ENCODE measurements around the gene ANKRD23. TPM values are rescaled to one million over a fixed set of nuclear protein-coding genes. Genes with fewer than 3 reads are reported as not detected.

The ANKRD23 gene
- total RNA-seq, 4 donors from 2014 or later = 1.4 to 4.4 (median 1.8) TPM

DNA sequence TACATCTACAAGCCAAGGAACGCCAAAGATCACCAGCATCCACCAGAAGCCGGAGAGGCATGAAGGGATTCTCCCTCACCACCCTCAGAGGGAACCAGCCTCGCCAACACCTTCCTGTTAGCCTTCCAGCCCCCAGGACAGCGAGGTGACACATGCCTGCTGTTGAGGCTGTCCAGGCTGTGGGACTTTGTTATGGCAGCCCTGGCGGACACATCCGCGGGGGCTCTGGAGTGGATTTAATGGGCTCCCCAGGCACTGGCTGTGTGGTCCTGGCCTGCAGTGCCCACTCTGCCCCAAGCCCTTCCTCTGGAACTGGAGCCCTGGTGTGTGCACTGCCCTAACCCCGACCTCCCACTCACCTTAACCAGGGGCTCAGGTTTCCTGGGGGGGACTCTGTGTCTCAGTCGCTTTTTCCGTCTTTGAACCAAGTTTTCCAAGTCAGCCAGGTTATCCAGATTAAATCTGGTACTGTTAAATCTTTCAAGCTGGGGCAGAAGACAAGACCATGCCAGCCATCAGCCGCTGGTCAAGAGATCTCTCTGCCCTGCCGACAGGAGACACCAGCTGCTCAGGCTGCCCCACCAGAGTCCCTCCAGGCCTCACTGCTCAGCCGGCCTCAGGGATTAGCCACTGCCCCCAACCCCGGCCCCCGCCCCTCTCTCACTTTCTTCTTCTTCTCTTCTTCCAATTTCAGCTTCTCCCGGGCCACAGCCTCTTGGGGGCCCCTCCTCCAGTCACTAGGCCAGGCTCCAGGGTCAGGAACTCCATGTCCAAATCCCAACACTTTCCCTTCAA, 1.9 kb downstream of the ANKRD23 start:
- no peak for DNase-seq (ENCODE audit: low spot score)
- no peak for ATAC-seq (ENCODE audit: low FRiP score)
- TF ChIP-seq, protein P1, sequence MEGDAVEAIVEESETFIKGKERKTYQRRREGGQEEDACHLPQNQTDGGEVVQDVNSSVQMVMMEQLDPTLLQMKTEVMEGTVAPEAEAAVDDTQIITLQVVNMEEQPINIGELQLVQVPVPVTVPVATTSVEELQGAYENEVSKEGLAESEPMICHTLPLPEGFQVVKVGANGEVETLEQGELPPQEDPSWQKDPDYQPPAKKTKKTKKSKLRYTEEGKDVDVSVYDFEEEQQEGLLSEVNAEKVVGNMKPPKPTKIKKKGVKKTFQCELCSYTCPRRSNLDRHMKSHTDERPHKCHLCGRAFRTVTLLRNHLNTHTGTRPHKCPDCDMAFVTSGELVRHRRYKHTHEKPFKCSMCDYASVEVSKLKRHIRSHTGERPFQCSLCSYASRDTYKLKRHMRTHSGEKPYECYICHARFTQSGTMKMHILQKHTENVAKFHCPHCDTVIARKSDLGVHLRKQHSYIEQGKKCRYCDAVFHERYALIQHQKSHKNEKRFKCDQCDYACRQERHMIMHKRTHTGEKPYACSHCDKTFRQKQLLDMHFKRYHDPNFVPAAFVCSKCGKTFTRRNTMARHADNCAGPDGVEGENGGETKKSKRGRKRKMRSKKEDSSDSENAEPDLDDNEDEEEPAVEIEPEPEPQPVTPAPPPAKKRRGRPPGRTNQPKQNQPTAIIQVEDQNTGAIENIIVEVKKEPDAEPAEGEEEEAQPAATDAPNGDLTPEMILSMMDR (IDR thresholded peaks at IDR 0.05) = no peak

DNA sequence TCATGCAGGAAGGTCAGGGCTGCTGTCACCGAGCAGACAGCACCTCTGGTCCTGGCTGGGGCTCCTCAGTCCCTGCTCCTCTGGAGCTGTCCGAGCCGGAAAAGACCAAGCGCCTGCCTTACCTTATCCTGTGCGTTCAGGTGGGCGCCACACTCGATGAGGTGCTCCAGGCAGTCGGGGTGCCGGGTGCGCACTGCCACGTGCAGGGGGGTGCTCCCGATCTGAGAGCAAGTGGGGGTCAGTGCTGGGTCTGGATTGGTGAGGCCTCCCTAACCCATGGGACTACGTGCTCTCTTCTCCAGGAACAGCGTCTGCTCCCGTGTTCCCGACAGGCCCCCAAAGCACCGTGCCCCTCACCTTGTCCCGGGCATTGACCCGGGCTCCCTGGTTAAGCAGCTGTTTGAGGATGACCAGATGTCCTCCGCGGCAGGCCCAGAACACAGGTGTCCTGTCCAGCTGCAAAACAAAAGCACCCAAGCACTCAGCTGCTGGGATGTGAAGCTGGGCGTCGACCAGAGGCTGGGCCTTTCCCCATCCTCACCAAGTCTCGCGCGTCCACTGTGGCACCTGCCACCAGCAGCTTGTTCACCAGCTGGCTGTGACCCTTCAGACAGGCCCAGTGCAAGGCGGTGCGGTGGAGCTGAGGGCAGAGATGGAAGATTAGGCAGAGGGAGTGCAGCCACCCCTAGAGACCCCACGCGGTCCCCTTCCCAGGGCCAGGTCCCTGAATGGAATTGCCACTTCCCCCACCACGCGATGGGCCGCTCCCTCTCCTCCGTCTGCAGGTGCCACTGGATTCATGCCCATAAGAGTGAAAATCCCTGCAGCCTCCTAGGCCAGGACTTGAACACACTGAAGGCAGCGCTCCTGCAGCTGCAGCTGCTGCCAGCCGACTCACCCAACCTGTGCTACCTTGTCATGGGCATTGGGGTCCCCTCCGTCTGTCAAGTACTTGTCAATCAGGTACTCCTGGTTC, 3.7 kb downstream of the ANKRD23 start:
- TF ChIP-seq, protein P1 (IDR thresholded peaks at IDR 0.05) = no peak
- no peak for ATAC-seq (ENCODE audit: low FRiP score)

DNA sequence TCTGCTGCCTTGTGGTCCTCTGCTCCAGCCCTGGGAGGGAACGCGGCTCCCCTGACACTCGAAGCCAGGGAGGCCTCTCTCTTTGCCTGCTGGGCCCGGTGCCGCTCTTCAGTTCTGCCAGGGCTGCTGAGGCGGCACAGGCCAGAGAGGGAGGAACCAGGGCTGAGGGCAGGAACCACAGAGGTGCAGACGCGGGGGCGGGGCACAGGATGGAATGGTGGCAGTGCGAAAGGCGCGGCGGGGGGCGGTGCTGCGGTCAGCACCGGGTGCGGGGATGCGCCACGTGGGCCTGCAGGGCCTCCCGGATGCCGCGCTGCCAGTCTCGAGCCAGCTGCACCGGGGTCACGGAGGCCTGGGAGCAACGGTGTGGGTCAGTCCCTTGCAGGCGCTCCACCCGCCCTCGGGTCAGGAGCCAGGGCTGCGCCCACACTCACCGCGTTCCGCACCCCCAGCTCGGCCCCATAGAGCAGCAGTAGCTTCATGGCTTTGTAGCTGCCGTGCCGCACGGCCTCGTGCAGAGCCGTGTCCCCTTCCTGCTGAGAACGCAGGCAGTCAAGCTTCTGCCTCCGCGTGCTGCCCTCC, 4.4 kb downstream of the ANKRD23 start:
- TF ChIP-seq, protein P1 (IDR thresholded peaks at IDR 0.05) = no peak
- no peak for DNase-seq (ENCODE audit: low spot score)
- ATAC-seq (ENCODE audit: low FRiP score) = peak; percentile 87

More for the DNA sequence above, 3.7 kb downstream of the ANKRD23 start:
- no peak for DNase-seq (ENCODE audit: low spot score)

DNA sequence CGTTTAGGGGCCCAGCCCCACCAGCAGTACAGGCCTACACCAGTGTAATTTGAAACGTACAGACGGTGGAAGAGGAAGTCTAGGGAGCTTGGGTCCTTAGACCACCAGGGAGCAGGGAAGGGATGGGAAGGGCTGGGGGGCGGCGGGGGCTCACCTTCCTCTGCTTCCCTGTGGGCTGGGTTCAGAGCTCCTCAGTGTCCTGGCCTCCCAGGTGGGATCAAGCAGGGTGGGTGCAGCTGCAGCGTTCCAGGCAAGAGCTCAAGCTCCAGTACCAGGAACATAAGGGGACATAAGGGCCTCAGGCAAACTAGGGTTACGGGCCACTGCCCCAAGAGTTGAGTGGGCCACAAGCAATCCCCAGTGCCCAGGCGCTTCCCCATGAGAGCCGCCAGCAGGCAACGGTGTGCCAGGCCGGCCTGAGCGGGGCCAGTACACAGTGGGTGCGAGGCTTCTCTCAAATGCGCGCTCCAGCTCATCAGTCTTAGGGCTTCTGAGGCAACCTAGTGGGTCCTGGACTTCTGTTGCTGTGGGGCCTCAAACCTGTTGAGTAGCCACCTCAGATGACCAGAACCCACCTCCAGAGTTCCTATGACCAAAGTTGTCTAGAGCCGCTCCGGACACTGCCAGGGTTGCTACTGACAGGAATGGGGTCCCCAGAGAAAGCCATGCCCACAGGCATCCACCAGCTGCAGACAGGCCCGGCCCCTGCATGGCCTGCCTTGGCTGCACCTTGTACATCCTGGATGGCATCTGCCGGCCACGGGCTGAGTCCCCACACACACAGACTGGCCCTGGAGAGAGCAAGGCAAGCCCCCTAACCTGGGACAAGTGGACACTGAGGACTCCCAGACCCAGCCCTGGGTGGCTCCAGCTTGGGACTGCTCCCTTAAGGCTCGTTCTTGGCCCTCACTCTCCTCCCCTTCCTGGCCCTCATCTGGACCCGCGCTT, 5.2 kb downstream of the ANKRD23 start:
- peak; percentile 8 for ATAC-seq (ENCODE audit: low FRiP score)

DNA sequence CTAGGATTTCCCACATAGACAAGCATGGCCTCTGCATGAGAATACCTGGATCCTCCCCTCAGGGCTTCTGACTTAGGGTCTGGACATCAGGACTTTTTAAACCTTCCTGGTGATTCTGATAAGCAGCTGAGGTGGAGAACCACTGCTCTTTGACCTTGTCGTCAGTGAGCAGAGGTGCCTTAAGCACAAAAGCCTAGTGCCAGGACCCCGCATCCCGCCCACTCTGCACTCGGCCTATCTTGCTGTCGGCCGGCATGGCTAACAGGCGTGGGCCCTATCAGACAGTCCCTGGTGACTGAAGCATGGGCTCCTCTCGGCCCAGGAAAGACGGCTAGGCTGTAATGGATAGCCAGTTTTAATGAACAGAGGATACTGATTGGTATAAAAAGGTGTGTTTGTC, 6.2 kb downstream of the ANKRD23 start:
- no peak for DNase-seq (ENCODE audit: low spot score)
- TF ChIP-seq, protein P1 (IDR thresholded peaks at IDR 0.05) = no peak
- ATAC-seq (ENCODE audit: low FRiP score) = no peak

More for the DNA sequence above, 5.2 kb downstream of the ANKRD23 start:
- DNase-seq (ENCODE audit: low spot score) = no peak
- TF ChIP-seq, protein P1 (IDR thresholded peaks at IDR 0.05) = no peak

DNA sequence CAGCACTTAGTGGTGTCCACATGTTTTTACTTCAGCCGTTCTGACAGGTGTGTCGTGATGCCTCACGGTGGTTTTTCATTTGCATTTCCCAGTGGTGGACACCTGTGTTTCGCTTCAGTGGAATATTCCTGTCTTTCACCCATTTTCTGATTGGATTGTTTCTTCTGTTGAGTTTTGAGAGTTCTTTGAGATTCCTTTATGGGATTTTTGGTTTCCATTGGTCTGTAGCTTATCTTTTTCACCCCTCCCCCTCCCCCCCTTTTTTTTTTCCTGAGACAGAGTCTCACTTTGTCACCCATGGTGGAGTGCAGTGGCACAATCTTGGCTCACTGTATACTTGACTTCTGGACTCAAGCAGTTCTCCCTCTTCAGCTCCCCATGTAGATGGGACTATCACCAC, 8.0 kb downstream of the ANKRD23 start:
- DNase-seq (ENCODE audit: low spot score) (no peak), ATAC-seq (ENCODE audit: low FRiP score) (no peak)
- TF ChIP-seq, protein P1 (IDR thresholded peaks at IDR 0.05) = no peak

Measured in omental fat pad (tissue), 4 donors.